HG02938 (cell line): ENCODE results near the gene C16orf90.
"Not testable (repeated sequence)": the region's sequence is repeated elsewhere in the genome, so short reads cannot be mapped to it uniquely, and the experiment has no call there.

ENCODE experiments used
- ATAC-seq: cut with Tn5 transposase; IDR thresholded peaks from one replicate; pipeline ENCODE4 v1.9.1; 2021; ENCODE audit warnings: mild to moderate bottlenecking, moderate library complexity; ENCODE audit not compliant: unreplicated experiment

C16orf90 gene

GRCh38 chr16:3485097-3485745 lies 10.1 kb downstream of the C16orf90 start:
- no peak for ATAC-seq

GRCh38 chr16:3484318-3485096 lies 10.8 kb downstream of the C16orf90 start:
- ATAC-seq: no peak

GRCh38 chr16:3482659-3483241 lies 12.5 kb downstream of the C16orf90 start:
- ATAC-seq: no peak

GRCh38 chr16:3481696-3482658 lies 13.3 kb downstream of the C16orf90 start:
- ATAC-seq: no peak

GRCh38 chr16:3480901-3481695 lies 14.2 kb downstream of the C16orf90 start:
- no peak for ATAC-seq

- no peak for ATAC-seq
Observed at GRCh38 chr16:3479654-3480216, 15.6 kb downstream of the C16orf90 start.

- no peak for ATAC-seq
Observed at GRCh38 chr16:3478242-3478925, 16.9 kb downstream of the C16orf90 start.

GRCh38 chr16:3476409-3476808 lies 18.9 kb downstream of the C16orf90 start:
- ATAC-seq: no peak

- no peak for ATAC-seq
Observed at GRCh38 chr16:3475604-3476375, 19.5 kb downstream of the C16orf90 start.

GRCh38 chr16:3474870-3475269 lies 20.4 kb downstream of the C16orf90 start:
- ATAC-seq: not testable (repeated sequence)

- ATAC-seq: no peak
Observed at GRCh38 chr16:3474136-3474779, 21.0 kb downstream of the C16orf90 start.

- not testable (repeated sequence) for ATAC-seq
Observed at GRCh38 chr16:3473596-3473943, 21.7 kb downstream of the C16orf90 start.

GRCh38 chr16:3472878-3473595 lies 22.3 kb downstream of the C16orf90 start:
- no peak for ATAC-seq

- no peak for ATAC-seq
Observed at GRCh38 chr16:3471518-3472176, 23.6 kb downstream of the C16orf90 start.

GRCh38 chr16:3470723-3471122 lies 24.6 kb downstream of the C16orf90 start:
- ATAC-seq: no peak

- ATAC-seq: no peak
Observed at GRCh38 chr16:3469736-3470135, 25.6 kb downstream of the C16orf90 start.

GRCh38 chr16:3468501-3468900 lies 26.8 kb downstream of the C16orf90 start:
- no peak for ATAC-seq
